Endothelial cell of umbilical vein (primary cell): Measurements from ENCODE around the gene SMAD6. TPM values are rescaled to one million over a fixed set of nuclear protein-coding genes. Genes with fewer than 3 reads are reported as not detected.
A peak's percentile ranks its signal among the peaks of the same experiment; 100 is the strongest.

ENCODE experiments used
- BruUV-seq: library from RNA; stranded (reverse); fragments of 400-500 nt; replicated peaks from 2 replicates; lab custom pipeline; 2021; lab: Mats Ljungman, UMichigan
- CTCF ChIA-PET: fragments of 300-600, 350-600 bp; sonication (Branson Sonifier 250); formaldehyde crosslinking; loops from one replicate; lab custom pipeline; 2021; ENCODE audit warnings: antibody characterized with exemption, inconsistent platforms; lab: Charles Lee
- POLR2A ChIA-PET: fragments of 300-600, 350-600 bp; sonication (Branson Sonifier 250); formaldehyde crosslinking; loops from one replicate; lab custom pipeline; 2021; ENCODE audit warnings: antibody characterized with exemption, inconsistent platforms; lab: Charles Lee
- DNase-seq: peaks from one replicate; pipeline ENCODE4 v3.0.0-alpha.2; 2011; ENCODE audit warnings: low read depth, low spot score
- FAIRE-seq: peaks from 2 replicates; lab custom pipeline; 2011; peaks lifted over from hg19 to GRCh38; lab: Jason Lieb, UNC
- H2AFZ ChIP-seq: 2 replicates; pipeline ENCODE4 v1.6.0; 2012; ENCODE audit warnings: low read depth, low read length, control low read depth, inconsistent platforms
- H3K27ac ChIP-seq: 2 replicates; pipeline ENCODE4 v1.5.1; 2011; ENCODE audit warnings: low read depth, mild to moderate bottlenecking, control low read depth, low read length, moderate library complexity; ENCODE audit not compliant: insufficient read depth
- H3K27me3 ChIP-seq, 2 experiments: 2 replicates each; pipeline versions ENCODE4 v1.6.0 to v1.6.1; 2011; ENCODE audit warnings: low read length in 2 of 2, mixed read lengths in 1 of 2; ENCODE audit not compliant: control insufficient read depth in 2 of 2, insufficient read depth in 2 of 2
- H3K36me3 ChIP-seq, 2 experiments: 2 replicates in 1 of 2; 3 replicates in 1 of 2; pipeline ENCODE4 v1.5.1; 2011; ENCODE audit warnings: low read length in 2 of 2, mild to moderate bottlenecking in 1 of 2, moderate library complexity in 1 of 2; ENCODE audit not compliant: control insufficient read depth in 2 of 2, insufficient read depth in 2 of 2; ENCODE audit errors: extremely low read depth in 1 of 2
- H3K4me1 ChIP-seq: 3 replicates; pipeline ENCODE4 v1.5.1; 2011; ENCODE audit warnings: mild to moderate bottlenecking, low read length; ENCODE audit not compliant: control insufficient read depth, insufficient read depth; ENCODE audit errors: extremely low read depth
- H3K4me2 ChIP-seq: 2 replicates; pipeline ENCODE4 v1.6.1; 2011; ENCODE audit warnings: low read length, control low read depth, mixed read lengths; ENCODE audit not compliant: insufficient read depth
- H3K4me3 ChIP-seq, 3 experiments: fragments of 200-600 bp in 1 of 3; sonication (generic), shearing (Covaris generic) in 1 of 3; replicated peaks in 1 of 3; 2 replicates each; pipeline ENCODE4 v1.5.1; 2011 to 2016; ENCODE audit warnings: control low read depth in 3 of 3, low read length in 3 of 3, mild to moderate bottlenecking in 2 of 3, inconsistent platforms in 1 of 3, low read depth in 1 of 3, moderate library complexity in 1 of 3; ENCODE audit not compliant: insufficient read depth in 1 of 3
- H3K79me2 ChIP-seq: 2 replicates; pipeline ENCODE4 v1.6.0; 2012; ENCODE audit warnings: low read length, inconsistent platforms; ENCODE audit not compliant: control insufficient read depth, insufficient read depth
- H3K9ac ChIP-seq: replicated peaks from 2 replicates; pipeline ENCODE3; 2011; ENCODE audit warnings: low read length, control low read depth; ENCODE audit not compliant: insufficient read depth; ENCODE audit errors: extremely low read depth
- H3K9me1 ChIP-seq: replicated peaks from 3 replicates; pipeline ENCODE4 v1.6.0; 2011; ENCODE audit warnings: mild to moderate bottlenecking, low read length; ENCODE audit not compliant: control insufficient read depth, insufficient read depth; ENCODE audit errors: extremely low read depth
- H3K9me3 ChIP-seq: replicated peaks from 2 replicates; pipeline ENCODE4 v1.5.1; 2012; ENCODE audit warnings: low read length, inconsistent platforms; ENCODE audit not compliant: control insufficient read depth, insufficient read depth
- H4K20me1 ChIP-seq: replicated peaks from 2 replicates; pipeline ENCODE3; 2011; ENCODE audit warnings: mild to moderate bottlenecking, low read length; ENCODE audit not compliant: control insufficient read depth, insufficient read depth; ENCODE audit errors: extremely low read depth
- CTCF ChIP-seq, 2 donors: IDR thresholded peaks; 1 replicate in 1 of 2; 2 replicates in 1 of 2; pipeline ENCODE4 v1.5.1; 2011; ENCODE audit warnings: low read length in 2 of 2, mild to moderate bottlenecking in 2 of 2, moderate library complexity in 2 of 2, control low read depth in 1 of 2, inconsistent platforms in 1 of 2, low read depth in 1 of 2; ENCODE audit not compliant: insufficient read depth in 1 of 2; ENCODE audit errors: extremely low read depth in 1 of 2
- EZH2 ChIP-seq: IDR thresholded peaks from 2 replicates; pipeline ENCODE4 v1.6.1; 2012; ENCODE audit warnings: borderline replicate concordance, low read depth, mild to moderate bottlenecking, moderate library complexity, low read length, inconsistent platforms; ENCODE audit not compliant: severe bottlenecking
- FOS ChIP-seq: IDR thresholded peaks from 2 replicates; pipeline ENCODE4 v1.6.1; 2011; ENCODE audit warnings: mild to moderate bottlenecking, low read length, moderate library complexity, borderline replicate concordance; ENCODE audit not compliant: insufficient read depth
- GATA2 ChIP-seq: IDR thresholded peaks from 2 replicates; pipeline ENCODE4 v1.7.0; 2011; ENCODE audit warnings: low read depth, mild to moderate bottlenecking, moderate library complexity, mixed read lengths, low read length; ENCODE audit not compliant: insufficient read length, insufficient read depth
- JUN ChIP-seq: IDR thresholded peaks from 2 replicates; pipeline ENCODE4 v1.6.1; 2011; ENCODE audit warnings: borderline replicate concordance, low read depth; ENCODE audit not compliant: insufficient read length, insufficient read depth
- MAX ChIP-seq: IDR thresholded peaks from 2 replicates; pipeline ENCODE4 v1.6.1; 2011; ENCODE audit not compliant: insufficient read depth, insufficient read length
- MYC ChIP-seq: IDR thresholded peaks from one replicate; pipeline ENCODE4 v1.6.1; 2011; ENCODE audit warnings: mild to moderate bottlenecking, low read depth, low read length
- POLR2A ChIP-seq: IDR thresholded peaks from 2 replicates; pipeline ENCODE4 v1.6.1; 2012; ENCODE audit warnings: low read depth, mild to moderate bottlenecking, control low read depth, low read length
- POLR2AphosphoS5 ChIP-seq: IDR thresholded peaks from 2 replicates; pipeline ENCODE4 v1.6.1; 2012; ENCODE audit warnings: low read depth, mild to moderate bottlenecking, control low read depth, low read length, moderate library complexity; ENCODE audit not compliant: insufficient read depth
- dilution Hi-C: fragments of 300-500 bp; cut with MboI; formaldehyde crosslinking; loops from one replicate; pipeline ENCODE4 v1.15.0; 2019; ENCODE audit warnings: low sequenced_read_pairs; ENCODE audit not compliant: extremely low pct_ligation_motif_present
- intact Hi-C: fragments of 100-400 bp; cut with micrococcal nuclease; formaldehyde crosslinking; loops from one replicate; pipeline ENCODE4 v1.10.0; 2022
- polyA plus RNA-seq, 4 experiments: library from polyadenylated mRNA; depleted of rRNA in 3 of 4; stranded (reverse) in 3 of 4; unstranded in 1 of 4; fragments of >200 nt; gene quantifications; 2 replicates each; pipeline versions ENCODE4 v1.2.1 to v1.2.3, GENCODE V29; 2011 to 2012; ENCODE audit warnings: missing spikeins in 1 of 4
- total RNA-seq: library from RNA; stranded (reverse); gene quantifications from 2 replicates; pipeline ENCODE4 v1.2.3, GENCODE V29; 2021

Gene SMAD6
- total and polyA plus RNA-seq, 2 donors (not counting 3 experiments of a cell fraction or from before 2014, with no cell fraction given) = 7.3 to 12.5 TPM

- no peaks in the 10 kb centered on the region for H4K20me1 ChIP-seq
- BruUV-seq = no TSS peak
- H3K9ac ChIP-seq = no peak overlapping the region
- H3K4me1 ChIP-seq = peaks cover 36% of the 10 kb centered on the region
- DNase-seq = no peak
- no peak overlapping the region for H3K4me2 ChIP-seq
- no peaks in the 10 kb centered on the region for H3K27me3 ChIP-seq
- FAIRE-seq = peak; percentile 12
- ChIA-PET POLR2A (interaction anchor here (1.2 kb wide), 1 partner anchor 12 kb away, joined by 4 read pairs; the partner anchor contains the start of gene SMAD6), CTCF (interaction anchor here (1.1 to 3.1 kb wide), 7 partner anchors 11 to 138 kb away, joined by 3 to 14 read pairs (median 4); partner anchors contain the start of gene SMAD6)
- peak overlapping the region; percentile 19 for H3K27ac ChIP-seq
- H2AFZ ChIP-seq = no peak overlapping the region
- H3K9me3 ChIP-seq = no peaks in the 10 kb centered on the region
- intact Hi-C loops (no loop called here), dilution Hi-C loops (no loop called here)
- peaks cover 0 to 11% of the 10 kb centered on the region in 2 experiments for H3K36me3 ChIP-seq
- H3K4me3 ChIP-seq = no peak overlapping the region
- H3K9me1 ChIP-seq = no peaks in the 10 kb centered on the region
- H3K79me2 ChIP-seq = peaks cover 9% of the 10 kb centered on the region
- no peak for TF ChIP-seq GATA2
- no peak for TF ChIP-seq JUN
- TF ChIP-seq MAX = no peak
- no peak for TF ChIP-seq MYC
- no peak for TF ChIP-seq POLR2AphosphoS5
- TF ChIP-seq POLR2A = no peak
- TF ChIP-seq CTCF (IDR thresholded peaks at IDR 0.05; ENCODE audit: extremely low read depth in 1 of 2, insufficient read depth in 1 of 2, low read depth in 1 of 2, low read length in 2 of 2) = no peak
- TF ChIP-seq FOS = no peak
- no peak for TF ChIP-seq EZH2
Observed at GRCh38 chr15:66713843-66714508, 11.9 kb downstream of the SMAD6 start.
